ENCODE results near the gene TNFRSF8. TPM values are rescaled to one million over a fixed set of nuclear protein-coding genes. Genes with fewer than 3 reads are reported as not detected.
A peak's percentile ranks its signal among the peaks of the same experiment; 100 is the strongest.

TNFRSF8 gene
- total RNA-seq, 4 donors from 2014 or later, result 0.84 to 4.9 (median 1.8) TPM; not detected in 1

GRCh38 chr1:12075195-12076114 is 12.4 kb downstream of the TNFRSF8 start:
- peak in 1 of 2 donors; percentile 13 for DNase-seq (ENCODE audit: low spot score in 2 of 2)
- WGBS, 2 donors, result 61 to 62% methylated on average over 19 of the region's 19 CpGs
- Histone ChIP-seq H3K4me3 (no peak overlapping the region), H3K27me3 (no peaks in the 10 kb centered on the region), H3K36me3 (no peaks in the 10 kb centered on the region), H3K4me1 (peaks cover 0 to 6% (median 0%) of the 10 kb centered on the region in 4 donors), H3K27ac (no peak overlapping the region), H3K9me3 (peaks cover 0 to 6% (median 0%) of the 10 kb centered on the region in 4 donors)
- TF ChIP-seq CTCF (IDR thresholded peaks at IDR 0.05), result no peak
- TF ChIP-seq EP300 (IDR thresholded peaks at IDR 0.05), result peak in 1 of 2 donors; percentile 6

- peaks cover 0 to 6% (median 0%) of the 10 kb centered on the region in 4 donors for H3K4me1 ChIP-seq
- H3K36me3 ChIP-seq, result no peaks in the 10 kb centered on the region
- TF ChIP-seq EP300 (IDR thresholded peaks at IDR 0.05), result no peak
- TF ChIP-seq POLR2A (IDR thresholded peaks at IDR 0.05), result no peak
- no peak for TF ChIP-seq CTCF (IDR thresholded peaks at IDR 0.05)
- H3K4me3 ChIP-seq, result no peak overlapping the region
- no peak for DNase-seq (ENCODE audit: low spot score in 2 of 2)
- WGBS, 2 donors, result 82 to 88% methylated on average over 9 of the region's 9 CpGs
- no peak overlapping the region for H3K27ac ChIP-seq
- no peaks in the 10 kb centered on the region for H3K27me3 ChIP-seq
- H3K9me3 ChIP-seq, result peaks cover 0 to 6% (median 0%) of the 10 kb centered on the region in 4 donors
Measured at GRCh38 chr1:12076425-12077005, 13.4 kb downstream of the TNFRSF8 start.

GRCh38 chr1:12078575-12078937 is 15.5 kb downstream of the TNFRSF8 start:
- no peaks in the 10 kb centered on the region for H3K27me3 ChIP-seq
- no peak overlapping the region for H3K4me3 ChIP-seq
- peaks cover 0 to 26% (median 2%) of the 10 kb centered on the region in 4 donors for H3K9me3 ChIP-seq
- 72 to 77% methylated on average over 7 of the region's 7 CpGs for WGBS, 2 donors
- no peak for TF ChIP-seq POLR2A (IDR thresholded peaks at IDR 0.05)
- TF ChIP-seq CTCF (IDR thresholded peaks at IDR 0.05), result no peak
- no peak for TF ChIP-seq EP300 (IDR thresholded peaks at IDR 0.05)
- peaks cover 0 to 6% (median 0%) of the 10 kb centered on the region in 4 donors for H3K4me1 ChIP-seq
- DNase-seq (ENCODE audit: low spot score in 2 of 2), result no peak
- no peak overlapping the region for H3K27ac ChIP-seq
- no peaks in the 10 kb centered on the region for H3K36me3 ChIP-seq

GRCh38 chr1:12078938-12079861 is 16.1 kb downstream of the TNFRSF8 start:
- TF ChIP-seq EP300 (IDR thresholded peaks at IDR 0.05) (no peak), CTCF (IDR thresholded peaks at IDR 0.05) (peak in 4 of 5 experiments; percentile 44 to 58 (median 52))
- Histone ChIP-seq H3K4me1 (peaks cover 0 to 6% (median 0%) of the 10 kb centered on the region in 4 donors), H3K27me3 (no peaks in the 10 kb centered on the region), H3K9me3 (peaks cover 0 to 27% (median 2%) of the 10 kb centered on the region in 4 donors), H3K4me3 (no peak overlapping the region), H3K36me3 (no peaks in the 10 kb centered on the region), H3K27ac (peak overlapping the region in 1 of 4 donors; percentile 20)
- DNase-seq (ENCODE audit: low spot score in 2 of 2), result peak in 1 of 2 donors; percentile 38
- WGBS, 2 donors, result 39 to 41% methylated on average over 22 to 23 of the region's 23 CpGs
